Omental fat pad (tissue), 4 donors: ENCODE results near the gene MLF1. TPM values are rescaled to one million over a fixed set of nuclear protein-coding genes. Genes with fewer than 3 reads are reported as not detected.

Source experiments
- ATAC-seq: fragments of 150-250 bp; one replicate; pipeline ENCODE4 v1.9.1; 2016; ENCODE audit warnings: mild to moderate bottlenecking, moderate library complexity; ENCODE audit not compliant: low FRiP score
- DNase-seq: peaks from one replicate; pipeline ENCODE4 v3.0.0-alpha.2; 2019; ENCODE audit warnings: low spot score
- CTCF ChIP-seq, 3 donors: fragments of 450-650 bp; IDR thresholded peaks; one replicate each; pipeline ENCODE4 v1.5.1; 2016 to 2017; ENCODE audit warnings: antibody characterized with exemption in 3 of 3, mild to moderate bottlenecking in 3 of 3, moderate library complexity in 2 of 3
- total RNA-seq, 4 donors: library from RNA; depleted of rRNA; stranded (reverse); fragments of >200 nt; gene quantifications; one replicate each; pipeline ENCODE4 v1.1.0, GENCODE V29; 2016

The MLF1 gene
- total RNA-seq, 4 donors from 2014 or later, result 4.4 to 20.4 (median 10.0) TPM

GRCh38 chr3:158562674-158563073 is 8.3 kb upstream of the MLF1 start:
- DNase-seq, result no peak
- TF ChIP-seq CTCF (IDR thresholded peaks at IDR 0.05), result no peak
- ATAC-seq, result no peak

DNA sequence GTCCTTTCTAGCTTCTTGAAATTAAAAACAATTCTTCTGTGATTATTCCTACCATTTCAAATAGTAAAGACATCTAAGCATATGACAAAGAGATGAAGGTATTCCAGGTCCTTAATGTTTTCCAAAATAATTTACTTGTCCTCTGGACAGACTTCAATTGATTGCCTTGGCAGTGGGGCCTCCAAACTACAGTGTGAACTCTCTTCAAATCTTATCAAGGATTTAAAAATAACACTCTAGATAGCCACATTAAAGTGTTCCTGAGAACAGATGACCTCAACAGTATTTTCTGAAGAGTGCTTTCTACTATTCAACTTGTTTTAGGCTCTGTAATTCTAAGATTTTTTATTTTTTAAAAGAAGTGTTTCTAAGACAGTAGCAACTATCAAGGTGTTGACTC is 7.9 kb upstream of the MLF1 start:
- no peak for TF ChIP-seq CTCF (IDR thresholded peaks at IDR 0.05)
- ATAC-seq, result no peak

GRCh38 chr3:158565076-158565475 is 5.9 kb upstream of the MLF1 start:
- DNase-seq (no peak), ATAC-seq (no peak)
- no peak for TF ChIP-seq CTCF (IDR thresholded peaks at IDR 0.05)

More for the DNA sequence above, 7.9 kb upstream of the MLF1 start:
- no peak for DNase-seq

- DNase-seq, result no peak
- TF ChIP-seq CTCF (IDR thresholded peaks at IDR 0.05), result no peak
- ATAC-seq, result no peak
Measured at GRCh38 chr3:158568784-158569183, 2.2 kb upstream of the MLF1 start.

DNA sequence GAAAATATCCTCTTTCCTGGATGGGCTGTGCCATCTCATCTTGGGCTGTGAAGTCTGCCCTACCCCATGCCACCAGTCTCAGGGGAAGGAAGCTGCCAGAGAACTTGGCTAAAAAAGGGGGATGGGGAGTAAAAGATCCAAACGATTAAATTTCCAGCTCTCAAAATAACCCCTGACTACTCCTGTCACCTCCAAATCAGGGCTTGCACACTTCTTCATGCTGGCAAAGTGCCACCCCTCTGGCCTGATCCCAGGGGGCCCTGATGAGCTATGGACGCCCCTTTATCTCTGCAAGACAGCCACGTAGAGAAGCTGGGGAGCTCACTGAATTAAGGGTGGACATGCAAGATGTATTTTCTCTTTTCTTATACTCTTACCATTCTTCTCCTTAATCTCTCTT is 1.2 kb upstream of the MLF1 start:
- DNase-seq (no peak), ATAC-seq (no peak)
- no peak for TF ChIP-seq CTCF (IDR thresholded peaks at IDR 0.05)

DNA sequence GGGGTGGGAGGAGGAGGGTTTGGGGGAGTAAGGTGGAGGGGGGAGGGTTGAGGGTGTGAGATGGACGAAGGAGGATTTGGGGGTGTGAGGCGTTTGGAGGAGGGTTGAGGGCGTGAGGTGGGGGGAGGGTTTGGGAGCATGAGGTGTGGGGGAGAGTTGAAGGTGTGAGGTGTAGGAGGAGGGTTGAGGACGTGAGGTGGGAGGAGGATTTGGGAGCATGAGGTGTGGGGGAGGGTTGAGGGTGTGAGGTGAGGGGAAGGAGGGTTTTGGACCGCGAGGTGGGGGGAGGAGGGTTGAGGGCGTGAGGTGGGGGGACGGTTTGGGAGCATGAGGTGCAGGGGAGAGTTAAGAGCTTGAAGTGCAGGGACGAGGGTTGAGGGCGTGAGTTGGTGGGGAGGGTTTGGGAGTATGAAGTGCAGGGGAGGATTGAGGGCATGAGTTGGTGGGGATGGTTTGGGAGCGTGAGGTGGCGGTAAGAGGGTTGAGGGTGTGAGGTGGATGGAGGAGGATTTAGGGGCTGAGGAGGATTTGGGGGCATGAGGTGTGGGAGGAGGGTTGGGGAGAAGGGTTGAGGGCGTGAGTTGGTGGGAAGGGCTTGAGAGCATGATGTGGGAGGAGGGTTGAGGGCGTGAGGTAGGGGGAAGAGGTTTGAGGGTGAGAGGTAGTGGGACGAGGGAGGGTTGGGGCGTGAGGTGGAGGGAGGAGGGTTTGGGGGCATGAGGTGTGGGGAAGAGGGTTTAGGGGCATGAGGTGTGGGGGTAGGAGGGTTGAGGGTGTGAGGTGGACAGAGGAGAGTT is 1.2 kb downstream of the MLF1 start:
- ATAC-seq (no peak), DNase-seq (no peak)
- no peak for TF ChIP-seq CTCF (IDR thresholded peaks at IDR 0.05)

- TF ChIP-seq CTCF (IDR thresholded peaks at IDR 0.05), result no peak
- no peak for ATAC-seq
- no peak for DNase-seq
Measured at GRCh38 chr3:158572766-158573060, 1.7 kb downstream of the MLF1 start.
